WTC11 (cell line): ENCODE results near the gene HIKESHI. TPM values are rescaled to one million over a fixed set of nuclear protein-coding genes. Genes with fewer than 3 reads are reported as not detected.

Source experiments
- ATAC-seq: fragments of 200-7000 bp; cut with Tn5 transposase; 2 replicates; pipeline ENCODE4 v1.10.0; 2021; ENCODE audit warnings: mild to moderate bottlenecking, moderate library complexity
- CTCF ChIA-PET: fragments of 300-600 bp; sonication (Branson Sonifier 250); formaldehyde crosslinking; loops from one replicate; lab custom pipeline; 2021; ENCODE audit warnings: antibody characterized with exemption; lab: Charles Lee
- POLR2A ChIA-PET: fragments of 350-600 bp; sonication (Branson Sonifier 250); formaldehyde crosslinking; loops from one replicate; lab custom pipeline; 2021; ENCODE audit warnings: antibody characterized with exemption; lab: Charles Lee
- DNase-seq: peaks from one replicate; pipeline ENCODE4 v3.0.0; 2021; ENCODE audit warnings: low spot score
- H3K27ac Mint-ChIP-seq: 2 replicates; pipeline ENCODE4 v1.8.0; 2021; ENCODE audit warnings: mixed read lengths
- H3K27me3 Mint-ChIP-seq: 2 replicates; pipeline ENCODE4 v1.8.0; 2021; ENCODE audit warnings: low read depth, mild to moderate bottlenecking, moderate library complexity, mixed read lengths
- H3K36me3 Mint-ChIP-seq: 2 replicates; pipeline ENCODE4 v1.8.0; 2021; ENCODE audit warnings: mixed read lengths
- H3K4me1 Mint-ChIP-seq: 2 replicates; pipeline ENCODE4 v1.8.0; 2022; ENCODE audit warnings: mixed read lengths
- H3K4me3 Mint-ChIP-seq: 2 replicates; pipeline ENCODE4 v1.8.0; 2021; ENCODE audit warnings: mild to moderate bottlenecking, moderate library complexity, mixed read lengths
- H3K9me3 Mint-ChIP-seq: 2 replicates; pipeline ENCODE4 v1.8.0; 2021; ENCODE audit warnings: mixed read lengths
- ATF3 ChIP-seq: sonication (generic); formaldehyde crosslinking; conservative IDR thresholded peaks from 2 replicates; pipeline ENCODE4 v1.8.1; 2022; ENCODE audit warnings: mild to moderate bottlenecking, missing genetic modification reagents
- CREM ChIP-seq: sonication (generic); formaldehyde crosslinking; IDR thresholded peaks from 2 replicates; pipeline ENCODE4 v1.8.1; 2022; ENCODE audit warnings: mild to moderate bottlenecking, missing genetic modification reagents, moderate library complexity
- E2F4 ChIP-seq: sonication (generic); formaldehyde crosslinking; IDR thresholded peaks from 2 replicates; pipeline ENCODE4 v1.8.1; 2022; ENCODE audit warnings: low read depth, mild to moderate bottlenecking, moderate library complexity, missing genetic modification reagents, borderline replicate concordance
- ELF4 ChIP-seq: sonication (generic); formaldehyde crosslinking; IDR thresholded peaks from 2 replicates; pipeline ENCODE4 v1.8.1; 2022; ENCODE audit warnings: low read depth, mild to moderate bottlenecking, moderate library complexity, missing genetic modification reagents
- FOXJ3 ChIP-seq: sonication (generic); formaldehyde crosslinking; IDR thresholded peaks from 2 replicates; pipeline ENCODE4 v1.9.0; 2021; ENCODE audit warnings: missing genetic modification reagents, mild to moderate bottlenecking, borderline replicate concordance
- GTF2I ChIP-seq: fragments of 250-450 bp; sonication (Bioruptor Pico); conservative IDR thresholded peaks from 2 replicates; pipeline ENCODE4 v1.4.0; 2021; ENCODE audit warnings: mild to moderate bottlenecking
- MAX ChIP-seq: sonication (generic); formaldehyde crosslinking; IDR thresholded peaks from 2 replicates; pipeline ENCODE4 v1.8.0; 2022; ENCODE audit warnings: mild to moderate bottlenecking, missing genetic modification reagents
- NFE2L1 ChIP-seq: sonication (generic); formaldehyde crosslinking; IDR thresholded peaks from 2 replicates; pipeline ENCODE4 v1.8.1; 2023; ENCODE audit warnings: missing genetic modification reagents
- NFYB ChIP-seq: sonication (generic); formaldehyde crosslinking; conservative IDR thresholded peaks from 2 replicates; pipeline ENCODE4 v1.8.0; 2022; ENCODE audit warnings: low read depth, missing genetic modification reagents
- NR1H2 ChIP-seq: sonication (generic); formaldehyde crosslinking; IDR thresholded peaks from 2 replicates; pipeline ENCODE4 v1.9.0; 2021; ENCODE audit warnings: mild to moderate bottlenecking, moderate library complexity, missing genetic modification reagents
- NR2C2 ChIP-seq: sonication (generic); formaldehyde crosslinking; IDR thresholded peaks from 2 replicates; pipeline ENCODE4 v1.8.0; 2022; ENCODE audit warnings: mild to moderate bottlenecking, missing genetic modification reagents
- NR3C1 ChIP-seq: sonication (generic); formaldehyde crosslinking; conservative IDR thresholded peaks from 2 replicates; pipeline ENCODE4 v1.8.1; 2023; ENCODE audit warnings: low read depth, mild to moderate bottlenecking, missing genetic modification reagents
- PREB ChIP-seq: sonication (generic); formaldehyde crosslinking; IDR thresholded peaks from 2 replicates; pipeline ENCODE4 v1.8.1; 2022; ENCODE audit warnings: mild to moderate bottlenecking, missing genetic modification reagents, moderate library complexity, borderline replicate concordance
- RORB ChIP-seq: fragments of 250-450 bp; sonication (Bioruptor Pico); IDR thresholded peaks from 2 replicates; pipeline ENCODE4 v1.9.0; 2021; ENCODE audit warnings: mild to moderate bottlenecking
- TCF7 ChIP-seq: sonication (generic); formaldehyde crosslinking; IDR thresholded peaks from 2 replicates; pipeline ENCODE4 v1.8.0; 2022; ENCODE audit warnings: mild to moderate bottlenecking, low read depth, missing genetic modification reagents, moderate library complexity
- TEAD4 ChIP-seq: sonication (generic); formaldehyde crosslinking; IDR thresholded peaks from 2 replicates; pipeline ENCODE4 v1.8.0; 2022; ENCODE audit warnings: mild to moderate bottlenecking, missing genetic modification reagents
- USF1 ChIP-seq: sonication (generic); formaldehyde crosslinking; IDR thresholded peaks from 2 replicates; pipeline ENCODE4 v1.8.0; 2022; ENCODE audit warnings: mild to moderate bottlenecking, missing genetic modification reagents
- USF2 ChIP-seq: sonication (generic); formaldehyde crosslinking; IDR thresholded peaks from 2 replicates; pipeline ENCODE4 v1.8.1; 2023; ENCODE audit warnings: mild to moderate bottlenecking, missing genetic modification reagents, moderate library complexity
- ZNF281 ChIP-seq: sonication (generic); formaldehyde crosslinking; IDR thresholded peaks from 2 replicates; pipeline ENCODE4 v1.8.0; 2023; ENCODE audit warnings: mild to moderate bottlenecking, missing genetic modification reagents
- ZNF423 ChIP-seq: fragments of 250-450 bp; sonication (Bioruptor Pico); IDR thresholded peaks from 2 replicates; pipeline ENCODE4 v2.1.2; 2022; ENCODE audit warnings: mild to moderate bottlenecking, moderate library complexity
- total RNA-seq: library from RNA; stranded (reverse); gene quantifications from 3 replicates; pipeline ENCODE4 v1.2.3, GENCODE V29; 2021

HIKESHI gene
- total RNA-seq, 1 experiment from 2014 or later = 48.3 TPM

- POLR2A ChIA-PET = no interaction called here
- Mint-ChIP-seq H3K27me3 (no peaks in the 10 kb centered on the region), H3K4me1 (no peaks in the 10 kb centered on the region), H3K9me3 (no peaks in the 10 kb centered on the region), H3K4me3 (no peak overlapping the region), H3K36me3 (0 out of 2 replicates have a peak, but pooled peaks cover 3% of the 10 kb centered on the region), H3K27ac (no peak overlapping the region)
- ATAC-seq = peak; percentile 79
- no peak for DNase-seq
- CTCF ChIA-PET = interaction anchor here (1.5 kb wide), 1 partner anchor 491 kb away, joined by 3 read pairs; the partner anchor contains the start of gene CCDC83
- TF ChIP-seq TCF7 (CRISPR knock-in tag) = no peak
- TF ChIP-seq USF1 (CRISPR knock-in tag) = no peak
- TF ChIP-seq MAX (CRISPR knock-in tag) = no peak
- no peak for TF ChIP-seq CREM (CRISPR knock-in tag)
- no peak for TF ChIP-seq ZNF423
- no peak for TF ChIP-seq E2F4 (CRISPR knock-in tag)
- no peak for TF ChIP-seq ZNF281
These were observed 44.5 kb downstream of the HIKESHI start for GRCh38 chr11:86346513-86346912.

- no peak for DNase-seq
- POLR2A ChIA-PET = no interaction called here
- peak; percentile 36; the same call in 1 of the 2 replicates for ATAC-seq
- peaks cover 36% of the 10 kb centered on the region for H3K4me1 Mint-ChIP-seq
- no peaks in the 10 kb centered on the region for H3K27me3 Mint-ChIP-seq
- TF ChIP-seq MAX (CRISPR knock-in tag) (no peak), PREB (CRISPR knock-in tag) (no peak), ELF4 (no peak), NFE2L1 (CRISPR knock-in tag) (no peak), ATF3 (CRISPR knock-in tag) (no peak), USF1 (CRISPR knock-in tag) (no peak), NR3C1 (CRISPR knock-in tag) (no peak), RORB (CRISPR knock-in tag) (no peak), FOXJ3 (no peak), NR2C2 (CRISPR knock-in tag) (no peak), GTF2I (CRISPR knock-in tag) (no peak), USF2 (no peak), NR1H2 (CRISPR knock-in tag) (no peak), NFYB (CRISPR knock-in tag) (no peak), TEAD4 (CRISPR knock-in tag) (no peak)
- TF ChIP-seq, all 79 proteins: peak for 0
- CTCF ChIA-PET = no interaction called here
- Mint-ChIP-seq H3K4me3 (no peak overlapping the region), H3K27ac (no peak overlapping the region), H3K9me3 (peaks cover 5% of the 10 kb centered on the region; the same call in 1 of the 2 replicates), H3K36me3 (no peaks in the 10 kb centered on the region)
These were observed 53.2 kb downstream of the HIKESHI start for GRCh38 chr11:86355256-86355655.
